ENCODE measurements around the gene KRTAP3-2. TPM values are rescaled to one million over a fixed set of nuclear protein-coding genes. Genes with fewer than 3 reads are reported as not detected.
A peak's percentile ranks its signal among the peaks of the same experiment; 100 is the strongest.
"Not testable (repeated sequence)": the region's sequence is repeated elsewhere in the genome, so short reads cannot be mapped to it uniquely, and the experiment has no call there.

KRTAP3-2 gene
- total and polyA plus RNA-seq, 11 donors, result not detected

- DNase-seq (no peak), ATAC-seq (no peak)
- no peak for TF ChIP-seq CTCF (IDR thresholded peaks at IDR 0.05)
- no peak for TF ChIP-seq POLR2A (IDR thresholded peaks at IDR 0.05)
- no peaks in the 10 kb centered on the region for H3K36me3 ChIP-seq
- no peaks in the 10 kb centered on the region for H3K4me1 ChIP-seq
- 72 to 77% (median 76%) methylated on average over 2 of the region's 2 CpGs for WGBS, 4 donors
- H3K27me3 ChIP-seq, result peaks cover 0 to 11% (median 0%) of the 10 kb centered on the region in 9 donors
- H3K4me3 ChIP-seq, result no peak overlapping the region
- H3K27ac ChIP-seq, result no peak overlapping the region
- intact Hi-C loops (cut with DNase I), result no loop called here
- peaks cover 0 to 3% (median 0%) of the 10 kb centered on the region in 12 donors for H3K9me3 ChIP-seq
Measured at GRCh38 chr17:41037853-41038350, 38.2 kb upstream of the KRTAP3-2 start.

- H3K36me3 ChIP-seq; H3K4me1 ChIP-seq; intact Hi-C loops (cut with DNase I); H3K9me3 ChIP-seq; ATAC-seq; H3K4me3 ChIP-seq; H3K27ac ChIP-seq: not testable (repeated sequence)
- peaks cover 0 to 20% (median 0%) of the 10 kb centered on the region in 9 donors for H3K27me3 ChIP-seq
- peak in 1 of 5 donors; percentile 25 for DNase-seq
- 88 to 94% (median 90%) methylated on average over 5 to 10 of the region's 10 CpGs for WGBS, 4 donors
Measured at GRCh38 chr17:41034346-41034935, 34.7 kb upstream of the KRTAP3-2 start, which contains the start of gene KRTAP1-3. Gene KRTAP1-3 (minus strand): TSS chr17:41034874. CDS start chr17:41034821, 53 bp downstream.

GRCh38 chr17:41029633-41030245 lies 30.0 kb upstream of the KRTAP3-2 start, which contains the start of gene KRTAP1-4:
Gene KRTAP1-4 (minus strand): TSS chr17:41030195. CDS start chr17:41030078, 117 bp downstream.
- no peaks in the 10 kb centered on the region for H3K4me1 ChIP-seq
- TF ChIP-seq CTCF (IDR thresholded peaks at IDR 0.05), result no peak
- TF ChIP-seq POLR2A (IDR thresholded peaks at IDR 0.05), result no peak
- H3K36me3 ChIP-seq, result no peaks in the 10 kb centered on the region
- no peaks in the 10 kb centered on the region for H3K9me3 ChIP-seq
- H3K4me3 ChIP-seq, result no peak within 1 kb of the TSS
- no peak within 1 kb of the TSS for H3K27ac ChIP-seq
- ATAC-seq (no peak), DNase-seq (peak in 1 of 5 donors; percentile 30)
- intact Hi-C loops (cut with DNase I), result no loop called here
- peaks cover 0 to 27% (median 7%) of the 10 kb centered on the region in 9 donors for H3K27me3 ChIP-seq
- WGBS, 4 donors, result 72 to 84% (median 77%) methylated on average over 2 to 12 of the region's 12 CpGs

DNA sequence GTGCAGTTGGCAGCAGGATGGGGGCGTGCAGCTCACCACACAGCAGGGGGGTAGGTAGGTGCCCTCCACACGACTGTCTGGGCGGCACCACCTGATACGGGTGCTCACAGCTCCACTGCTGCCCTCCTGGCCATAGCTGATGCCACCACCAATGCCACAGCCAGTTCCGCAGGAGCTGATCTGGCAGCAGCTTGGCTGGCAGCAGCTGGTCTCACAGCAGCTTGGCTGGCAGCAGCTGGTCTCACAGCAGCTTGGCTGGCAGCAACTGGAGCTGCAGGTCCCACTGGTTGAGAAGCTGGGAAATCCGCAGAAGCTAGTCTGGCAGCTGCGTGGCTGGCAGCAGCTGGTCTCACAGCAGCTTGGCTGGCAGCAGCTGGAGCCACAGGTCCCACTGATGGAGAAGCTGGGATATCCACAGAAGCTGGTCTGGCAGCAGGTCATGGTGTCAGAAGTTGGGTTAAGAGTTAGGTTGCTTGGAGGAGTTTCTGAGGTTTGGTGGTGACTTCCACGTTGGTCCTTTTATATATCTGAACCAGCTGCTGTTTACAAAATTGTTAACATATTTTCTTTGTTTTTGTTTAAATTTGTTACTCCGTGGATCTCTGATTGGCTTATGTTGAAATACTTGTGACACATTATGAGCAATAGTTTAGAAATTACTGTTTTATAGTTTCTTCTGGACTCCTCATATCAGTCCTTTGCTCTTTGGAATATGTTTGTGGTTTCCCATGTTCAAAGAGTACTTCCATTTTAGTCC lies 27.2 kb upstream of the KRTAP3-2 start, which contains the start of gene KRTAP1-5:
TSS of gene KRTAP1-5 (minus strand) at position 494 of the 757 bp plus-strand sequence. CDS start at position 441, 53 bp downstream.
- no peak within 1 kb of the TSS for H3K27ac ChIP-seq
- no peak for TF ChIP-seq POLR2A (IDR thresholded peaks at IDR 0.05)
- no peak for TF ChIP-seq CTCF (IDR thresholded peaks at IDR 0.05)
- intact Hi-C loops (cut with DNase I), result no loop called here
- peaks cover 0 to 3% (median 0%) of the 10 kb centered on the region in 12 donors for H3K9me3 ChIP-seq
- DNase-seq (peak in 1 of 5 donors; percentile 51), ATAC-seq (no peak)
- 72 to 77% (median 76%) methylated on average over 7 to 9 of the region's 9 CpGs for WGBS, 4 donors
- peaks cover 0 to 23% (median 7%) of the 10 kb centered on the region in 9 donors for H3K27me3 ChIP-seq
- H3K4me3 ChIP-seq, result no peak within 1 kb of the TSS
- H3K36me3 ChIP-seq, result no peaks in the 10 kb centered on the region
- H3K4me1 ChIP-seq, result no peaks in the 10 kb centered on the region

All from heart left ventricle (tissue), 16 donors.